Neural cell (in vitro differentiated cells): ENCODE measurements around the gene GNAS.
A peak's percentile ranks its signal among the peaks of the same experiment; 100 is the strongest.

Source experiments
- CTCF ChIP-seq: fragments of 450-650 bp; IDR thresholded peaks from 2 replicates; pipeline ENCODE4 v1.5.1; 2014; ENCODE audit warnings: antibody characterized with exemption, mild to moderate bottlenecking, moderate library complexity; ENCODE audit not compliant: poor library complexity, severe bottlenecking
- EP300 ChIP-seq: fragments of 450-650 bp; conservative IDR thresholded peaks from 2 replicates; pipeline ENCODE4 v1.6.1; 2014; ENCODE audit warnings: antibody characterized with exemption, mild to moderate bottlenecking, moderate library complexity; ENCODE audit not compliant: poor library complexity, severe bottlenecking
- EZH2 ChIP-seq: fragments of 200-600, 300-800 bp; shearing (Covaris generic), sonication (generic); IDR thresholded peaks from 2 replicates; pipeline ENCODE4 v1.6.1; 2014; ENCODE audit warnings: antibody characterized with exemption, low read length, borderline replicate concordance, mild to moderate bottlenecking; ENCODE audit not compliant: insufficient read depth, poor library complexity, severe bottlenecking
- MXI1 ChIP-seq: fragments of 450-650 bp; conservative IDR thresholded peaks from 2 replicates; pipeline ENCODE4 v1.6.1; 2014; ENCODE audit warnings: antibody characterized with exemption, mild to moderate bottlenecking; ENCODE audit not compliant: poor library complexity, severe bottlenecking
- POLR2AphosphoS5 ChIP-seq: IDR thresholded peaks from 2 replicates; pipeline ENCODE4 v1.6.1; 2012
- RAD21 ChIP-seq: fragments of 450-650 bp; conservative IDR thresholded peaks from 2 replicates; pipeline ENCODE4 v1.6.1; 2014; ENCODE audit warnings: antibody characterized with exemption, mild to moderate bottlenecking, moderate library complexity
- SMC3 ChIP-seq: fragments of 450-650 bp; conservative IDR thresholded peaks from 2 replicates; pipeline ENCODE4 v1.6.1; 2014; ENCODE audit warnings: antibody characterized with exemption, mild to moderate bottlenecking, moderate library complexity; ENCODE audit not compliant: poor library complexity

DNA sequence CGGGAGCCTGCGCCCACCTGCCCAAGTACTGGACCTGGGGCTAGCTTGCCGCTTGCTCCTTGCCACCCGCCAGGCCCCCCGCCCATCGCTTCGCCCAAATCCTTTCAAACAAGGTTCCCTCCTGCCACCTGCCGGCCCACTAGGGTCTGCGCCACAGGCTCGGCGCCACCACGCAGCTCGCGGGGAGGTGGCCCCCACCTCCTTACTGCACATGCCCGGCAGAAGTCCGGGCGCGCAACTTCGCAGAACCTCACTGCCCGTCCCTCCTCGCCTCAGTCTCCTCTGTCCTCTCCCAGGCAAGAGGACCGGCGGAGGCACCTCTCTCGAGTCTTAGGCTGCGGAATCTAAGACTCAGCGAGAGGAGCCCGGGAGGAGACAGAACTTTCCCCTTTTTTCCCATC lies 13.0 kb upstream of the GNAS start:
- TF ChIP-seq POLR2AphosphoS5, result no peak
- TF ChIP-seq EP300, result no peak
- peak; percentile 77 for TF ChIP-seq CTCF
- TF ChIP-seq RAD21, result peak; percentile 74
- TF ChIP-seq EZH2, result no peak
- no peak for TF ChIP-seq MXI1
- TF ChIP-seq SMC3, result peak; percentile 79
